Stomach (tissue), 4 donors: ENCODE data around the gene ANKRD49.

Experiments
- CTCF ChIP-seq, 7 experiments: fragments of 450-650 bp in 4 of 7; fragments of 200-600 bp in 3 of 7; sonication (generic) in 3 of 7; IDR thresholded peaks; one replicate each; pipeline ENCODE4 v1.5.1; 2016 to 2019; ENCODE audit warnings: antibody characterized with exemption in 7 of 7, control low read depth in 2 of 7, mild to moderate bottlenecking in 1 of 7
- POLR2AphosphoS5 ChIP-seq, 3 donors: sonication (generic); formaldehyde crosslinking; IDR thresholded peaks; one replicate each; pipeline ENCODE4 v1.6.1; 2016; ENCODE audit warnings: antibody characterized with exemption in 3 of 3

DNA sequence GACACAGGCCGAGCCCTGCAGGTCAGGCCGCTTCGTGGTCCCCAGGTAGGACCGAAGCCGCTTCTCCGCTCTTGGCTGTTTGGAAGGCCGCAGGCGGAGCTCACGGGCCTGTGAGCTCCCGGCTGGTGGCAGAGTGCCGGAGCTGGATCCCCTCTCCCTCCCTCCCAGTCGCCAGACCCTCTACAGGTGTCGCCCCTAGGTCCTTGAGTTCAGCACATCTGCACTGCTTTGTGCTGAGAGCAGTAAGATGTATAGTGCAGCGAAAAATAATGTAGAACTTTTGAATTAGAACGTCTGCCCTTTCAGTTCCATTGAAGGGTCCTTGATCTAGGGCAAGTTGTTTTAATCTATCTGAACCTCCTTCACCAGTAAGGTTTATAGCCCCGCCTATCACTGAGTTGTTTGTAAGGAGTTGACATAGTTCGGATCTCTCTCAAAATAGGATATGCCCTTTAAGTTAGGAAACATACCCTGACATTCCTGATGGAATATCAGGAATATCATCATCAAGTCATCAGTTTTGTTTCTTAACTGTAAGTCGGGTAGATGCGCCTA is 419 bp downstream of the ANKRD49 start:
- TF ChIP-seq CTCF (IDR thresholded peaks at IDR 0.05), result no peak
- no peak for TF ChIP-seq POLR2AphosphoS5 (IDR thresholded peaks at IDR 0.05)
